Esophagus muscularis mucosa (tissue), 4 donors: ENCODE data around the gene CD38. TPM values are rescaled to one million over a fixed set of nuclear protein-coding genes. Genes with fewer than 3 reads are reported as not detected.

ENCODE experiments used
- DNase-seq: peaks from one replicate; pipeline ENCODE4 v3.0.0-alpha.2; 2017; ENCODE audit errors: extremely low spot score
- H3K27ac ChIP-seq, 4 donors: fragments of 200-600 bp; sonication (generic); replicated peaks in 1 of 4; 1 replicate in 3 of 4; 2 replicates in 1 of 4; pipeline ENCODE4 v1.5.1; 2016 to 2019; ENCODE audit warnings: mild to moderate bottlenecking in 1 of 4
- H3K27me3 ChIP-seq, 4 donors: fragments of 200-600 bp; sonication (generic); one replicate each; pipeline versions ENCODE4 v1.5.1 to v1.6.0; 2016 to 2019
- H3K36me3 ChIP-seq, 4 donors: fragments of 200-600 bp; sonication (generic); one replicate each; pipeline ENCODE4 v1.5.1; 2016 to 2019
- H3K4me1 ChIP-seq, 4 donors: fragments of 200-600 bp; sonication (generic); one replicate each; pipeline ENCODE4 v1.5.1; 2016 to 2019
- H3K4me3 ChIP-seq, 4 donors: fragments of 200-600 bp; sonication (generic); 1 replicate in 2 of 4; 2 replicates in 2 of 4; pipeline ENCODE4 v1.5.1; 2016 to 2019; ENCODE audit warnings: mild to moderate bottlenecking in 4 of 4, moderate library complexity in 1 of 4
- H3K9me3 ChIP-seq, 4 donors: fragments of 200-600 bp; sonication (generic); 1 replicate in 3 of 4; 2 replicates in 1 of 4; pipeline ENCODE4 v1.5.1; 2016 to 2019
- CTCF ChIP-seq, 3 experiments: fragments of 200-600 bp in 2 of 3; fragments of 450-650 bp in 1 of 3; sonication (generic) in 2 of 3; IDR thresholded peaks; one replicate each; pipeline ENCODE4 v1.5.1; 2017 to 2019; ENCODE audit warnings: antibody characterized with exemption in 3 of 3, mild to moderate bottlenecking in 2 of 3, moderate library complexity in 1 of 3
- EP300 ChIP-seq: sonication (generic); formaldehyde crosslinking; IDR thresholded peaks from one replicate; pipeline ENCODE4 v1.6.1; 2017; ENCODE audit warnings: antibody characterized with exemption
- POLR2A ChIP-seq: fragments of 450-650 bp; IDR thresholded peaks from one replicate; pipeline ENCODE4 v1.6.1; 2017; ENCODE audit warnings: antibody characterized with exemption, moderate library complexity, mild to moderate bottlenecking, low read depth
- POLR2AphosphoS5 ChIP-seq, 2 donors: sonication (generic); formaldehyde crosslinking; IDR thresholded peaks; one replicate each; pipeline ENCODE4 v1.6.1; 2017; ENCODE audit warnings: antibody characterized with exemption in 2 of 2
- WGBS: methylation state at CpG from one replicate; pipeline ENCODE4 v1.1.5; 2018; 5-methylcytosine and 5-hydroxymethylcytosine counted together
- intact Hi-C: fragments of 100-400 bp; cut with DNase I; formaldehyde crosslinking; loops from one replicate; pipeline ENCODE4 v1.15.1; 2023
- total RNA-seq, 4 donors: library from RNA; depleted of rRNA; stranded (reverse); fragments of >200 nt; gene quantifications; one replicate each; pipeline versions ENCODE4 v1.1.0 to v1.2.1, GENCODE V29; 2016

The CD38 gene
- total RNA-seq, 4 donors from 2014 or later: 1.4 to 5.8 (median 2.6) TPM

DNA sequence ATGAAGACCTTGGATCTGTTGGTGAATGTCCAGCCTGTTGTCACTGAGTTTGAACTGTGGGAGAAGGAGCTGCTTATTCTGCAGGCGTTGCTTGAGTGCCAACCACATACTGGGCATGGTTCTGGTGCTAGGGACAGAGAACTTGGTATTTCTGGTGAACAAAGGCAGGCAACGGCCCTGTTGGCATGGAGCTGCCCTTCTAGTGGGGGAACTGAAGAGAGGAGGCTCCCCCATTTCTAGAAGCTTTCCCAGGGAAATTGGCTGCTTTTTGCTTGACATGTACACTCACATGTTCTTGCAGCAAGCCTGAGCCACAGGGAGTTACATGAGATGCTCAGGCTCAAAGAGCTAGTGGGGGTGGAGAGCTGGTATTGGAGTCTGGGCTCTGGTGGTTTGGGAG is 8.9 kb upstream of the CD38 start:
- H3K27me3 ChIP-seq: no peaks in the 10 kb centered on the region
- WGBS: 81% methylated on average over 2 of the region's 2 CpGs

DNA sequence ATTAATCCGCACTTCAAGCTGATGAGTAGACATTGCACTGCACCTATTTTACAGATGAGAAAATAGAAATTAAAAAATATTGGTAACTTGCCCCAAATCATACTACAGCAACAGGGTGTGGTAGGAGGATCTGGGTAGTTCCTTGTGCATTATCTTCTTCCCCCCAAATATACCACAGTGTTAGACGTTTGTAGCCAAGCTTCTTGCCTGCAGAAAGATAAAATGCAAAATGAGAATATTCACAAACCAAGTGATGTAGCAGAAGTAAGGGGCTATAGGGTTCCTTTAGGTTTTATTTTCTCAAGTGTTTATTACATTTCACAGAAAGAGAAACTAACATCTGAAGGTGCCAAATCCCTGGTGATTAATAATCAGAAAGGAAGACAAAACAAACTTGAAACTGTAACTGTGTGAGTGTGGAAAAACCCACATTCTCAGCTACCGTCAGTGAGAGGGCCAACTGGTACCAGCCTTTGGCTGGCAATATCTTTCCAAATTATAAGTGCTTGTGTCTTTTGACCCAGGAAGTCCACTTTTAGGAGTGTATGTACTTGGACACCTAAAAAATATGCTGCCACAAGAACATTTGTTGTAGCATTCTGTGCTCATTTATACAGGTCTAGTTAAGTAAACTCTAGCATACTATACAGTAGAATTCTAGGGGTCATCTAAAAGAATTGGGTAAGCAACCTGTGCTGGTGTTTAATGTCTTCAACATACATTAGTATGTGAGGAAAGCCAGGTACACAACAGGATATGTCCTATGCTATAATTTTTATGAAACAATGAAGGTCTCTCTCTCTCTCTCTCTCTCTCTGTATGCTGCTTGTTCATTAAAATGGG is 6.7 kb upstream of the CD38 start:
- no peaks in the 10 kb centered on the region for H3K9me3 ChIP-seq
- no peaks in the 10 kb centered on the region for H3K4me1 ChIP-seq
- no peak for TF ChIP-seq POLR2AphosphoS5 (IDR thresholded peaks at IDR 0.05)
- TF ChIP-seq CTCF (IDR thresholded peaks at IDR 0.05): no peak
- TF ChIP-seq POLR2A: no peak
- TF ChIP-seq EP300: no peak
- intact Hi-C loops: no loop called here
- no peaks in the 10 kb centered on the region for H3K36me3 ChIP-seq
- 72% methylated on average over 3 of the region's 3 CpGs for WGBS
- no peak overlapping the region for H3K27ac ChIP-seq
- H3K27me3 ChIP-seq: no peaks in the 10 kb centered on the region
- no peak overlapping the region for H3K4me3 ChIP-seq
- DNase-seq: no peak

More for the DNA sequence above, 8.9 kb upstream of the CD38 start:
- Histone ChIP-seq H3K9me3 (no peaks in the 10 kb centered on the region), H3K36me3 (no peaks in the 10 kb centered on the region), H3K4me1 (no peaks in the 10 kb centered on the region), H3K4me3 (no peak overlapping the region), H3K27ac (no peak overlapping the region)
- TF ChIP-seq POLR2A (no peak), EP300 (no peak), CTCF (IDR thresholded peaks at IDR 0.05) (no peak), POLR2AphosphoS5 (IDR thresholded peaks at IDR 0.05) (no peak)
- no peak for DNase-seq
- intact Hi-C loops: no loop called here

- WGBS: 75% methylated on average over 4 of the region's 4 CpGs
- intact Hi-C loops: no loop called here
- peaks cover 0 to 10% (median 0%) of the 10 kb centered on the region in 4 donors for H3K27me3 ChIP-seq
- H3K36me3 ChIP-seq: no peaks in the 10 kb centered on the region
- TF ChIP-seq CTCF (IDR thresholded peaks at IDR 0.05): no peak
- TF ChIP-seq POLR2AphosphoS5 (IDR thresholded peaks at IDR 0.05): no peak
- no peak for TF ChIP-seq POLR2A
- TF ChIP-seq EP300: no peak
- peaks cover 8 to 12% (median 11%) of the 10 kb centered on the region in 4 donors for H3K4me1 ChIP-seq
- H3K9me3 ChIP-seq: no peaks in the 10 kb centered on the region
- no peak for DNase-seq
- no peak overlapping the region for H3K4me3 ChIP-seq
- no peak overlapping the region for H3K27ac ChIP-seq
Measured at GRCh38 chr4:15774020-15774420, 4.1 kb upstream of the CD38 start.

DNA sequence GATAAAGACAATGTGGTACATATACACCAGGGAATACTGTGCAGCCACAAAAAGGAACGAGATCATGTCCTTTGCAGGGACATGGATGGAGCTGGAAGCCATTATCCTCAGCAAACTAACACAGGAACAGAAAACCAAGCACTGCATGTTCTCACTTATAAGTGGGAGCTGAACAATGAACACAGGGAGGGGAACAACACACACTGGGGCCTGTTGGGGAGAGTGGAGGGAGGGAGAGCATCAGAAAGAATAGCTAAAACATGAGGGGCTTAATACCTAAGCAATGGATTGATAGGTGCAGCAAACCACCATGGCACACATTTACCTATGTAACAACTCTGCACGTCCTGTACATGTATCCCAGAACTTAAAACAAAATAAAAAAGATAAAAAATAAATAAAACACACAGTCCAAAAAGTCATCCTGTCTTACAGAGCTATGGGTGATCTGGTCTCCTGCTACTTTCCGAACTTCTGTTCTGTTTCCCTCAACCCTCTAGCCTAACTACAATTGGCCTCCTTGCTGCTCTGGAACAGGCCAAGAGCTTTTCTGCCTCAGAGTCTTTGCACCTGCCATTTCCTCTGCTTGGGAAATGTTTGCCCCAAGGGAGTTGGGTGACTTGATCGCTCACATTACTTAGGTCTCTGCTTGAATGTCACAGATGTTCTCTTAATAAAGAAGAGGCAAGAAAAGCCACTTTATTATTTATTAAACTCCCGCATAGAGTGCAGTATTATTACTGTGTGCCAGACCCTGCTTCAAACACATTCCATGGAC is 1.1 kb upstream of the CD38 start:
- H3K27me3 ChIP-seq: peaks cover 0 to 10% (median 0%) of the 10 kb centered on the region in 4 donors
- H3K27ac ChIP-seq: no peak overlapping the region
- no peaks in the 10 kb centered on the region for H3K36me3 ChIP-seq
- peaks cover 9 to 24% (median 22%) of the 10 kb centered on the region in 4 donors for H3K4me1 ChIP-seq
- TF ChIP-seq EP300: no peak
- TF ChIP-seq POLR2AphosphoS5 (IDR thresholded peaks at IDR 0.05): no peak
- no peak for TF ChIP-seq POLR2A
- TF ChIP-seq CTCF (IDR thresholded peaks at IDR 0.05): no peak
- 89% methylated on average over 5 of the region's 5 CpGs for WGBS
- no peaks in the 10 kb centered on the region for H3K9me3 ChIP-seq
- DNase-seq: no peak
- intact Hi-C loops: no loop called here
- no peak overlapping the region for H3K4me3 ChIP-seq
